H54 (cell line): ENCODE measurements around the gene GLCCI1.
"Not testable (repeated sequence)": the region's sequence is repeated elsewhere in the genome, so short reads cannot be mapped to it uniquely, and the experiment has no call there.

ENCODE experiments used
- DNase-seq: peaks from one replicate; pipeline ENCODE4 v3.0.0; 2011; ENCODE audit warnings: low spot score, mixed read lengths; ENCODE audit not compliant: insufficient read length
- FAIRE-seq: peaks from 3 replicates; lab custom pipeline; 2011; peaks lifted over from hg19 to GRCh38; lab: Jason Lieb, UNC
- POLR2A ChIP-seq: IDR thresholded peaks from 2 replicates; pipeline ENCODE4 v1.6.1; 2011; ENCODE audit warnings: low read depth, mild to moderate bottlenecking, low read length

The GLCCI1 gene

DNA sequence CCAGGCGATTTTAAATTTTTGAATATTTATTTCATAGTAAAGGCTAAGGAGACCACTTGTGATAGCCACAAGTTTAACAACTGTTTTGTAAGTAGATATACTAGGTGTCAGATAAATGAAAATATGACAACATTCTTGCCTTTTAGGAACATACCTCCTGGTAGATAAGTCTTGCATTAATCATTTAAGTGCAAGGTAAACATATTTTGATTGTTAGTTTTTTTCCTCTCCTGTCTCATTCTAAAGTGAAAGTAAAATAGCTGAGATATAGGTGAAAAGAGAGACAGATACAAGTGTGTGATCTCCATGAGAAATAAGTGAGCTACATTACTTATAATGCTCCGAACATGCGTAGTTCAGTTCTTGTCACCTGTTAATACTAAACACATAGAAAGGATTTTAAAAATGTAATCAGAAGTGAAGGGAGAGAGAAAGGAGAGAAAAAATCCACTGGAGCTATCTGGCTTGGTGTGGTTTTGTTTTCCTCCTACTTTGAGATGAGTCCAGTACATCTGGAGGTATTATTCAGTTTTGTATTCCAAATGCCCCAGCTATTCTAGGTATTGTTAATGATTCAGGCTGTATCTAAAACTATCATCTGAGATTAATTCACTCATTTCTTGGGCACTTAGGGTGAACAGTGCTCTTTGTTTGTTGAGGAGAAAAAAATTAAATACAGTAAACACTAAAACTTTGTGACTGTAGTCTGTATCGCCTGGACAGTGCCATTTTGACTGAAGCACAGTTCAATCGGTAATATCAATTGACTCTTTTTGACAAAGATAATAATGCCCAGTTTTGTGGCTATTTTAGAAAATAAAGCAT, 21.2 kb downstream of the GLCCI1 start:
- DNase-seq (no peak), FAIRE-seq (peak; percentile 88)
- TF ChIP-seq POLR2A, result no peak

DNA sequence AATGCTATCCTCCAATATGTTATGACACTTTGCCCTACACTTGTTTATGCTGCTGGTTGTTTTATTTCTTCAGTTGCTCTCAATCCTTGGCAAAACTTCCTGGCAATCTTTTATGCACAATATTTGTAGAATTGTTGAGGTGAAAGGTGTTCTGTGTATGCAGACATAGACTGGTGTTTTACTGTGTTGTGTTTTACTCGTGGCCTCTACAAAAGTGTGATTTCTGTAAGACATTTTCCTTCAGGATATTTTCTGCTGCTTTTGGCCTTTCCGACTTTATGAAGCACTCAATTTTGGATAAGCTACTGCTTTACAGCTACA, 21.8 kb downstream of the GLCCI1 start:
- TF ChIP-seq POLR2A, result no peak

DNA sequence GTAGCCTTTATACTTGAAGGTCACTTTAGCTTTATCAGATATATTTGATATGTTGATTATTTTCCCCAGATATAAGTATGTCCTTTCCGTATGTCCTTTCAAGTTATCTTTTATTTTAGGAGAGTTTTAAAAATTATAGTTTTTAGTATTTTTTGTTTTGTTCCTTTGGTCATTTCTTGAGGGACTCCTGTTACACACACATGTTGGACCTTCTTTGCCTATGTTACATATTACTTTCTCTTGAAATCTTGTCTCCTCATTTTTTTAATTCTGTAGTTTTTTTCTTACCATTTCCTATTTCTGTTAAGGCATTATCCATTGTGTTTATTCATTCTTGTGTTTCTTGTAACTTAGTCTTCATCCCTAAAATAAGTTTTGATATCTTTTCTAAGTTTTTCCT, 23.9 kb downstream of the GLCCI1 start:
- DNase-seq (no peak), FAIRE-seq (peak; percentile 48)
- no peak for TF ChIP-seq POLR2A

More for the DNA sequence above, 21.8 kb downstream of the GLCCI1 start:
- FAIRE-seq (no peak), DNase-seq (no peak)

DNA sequence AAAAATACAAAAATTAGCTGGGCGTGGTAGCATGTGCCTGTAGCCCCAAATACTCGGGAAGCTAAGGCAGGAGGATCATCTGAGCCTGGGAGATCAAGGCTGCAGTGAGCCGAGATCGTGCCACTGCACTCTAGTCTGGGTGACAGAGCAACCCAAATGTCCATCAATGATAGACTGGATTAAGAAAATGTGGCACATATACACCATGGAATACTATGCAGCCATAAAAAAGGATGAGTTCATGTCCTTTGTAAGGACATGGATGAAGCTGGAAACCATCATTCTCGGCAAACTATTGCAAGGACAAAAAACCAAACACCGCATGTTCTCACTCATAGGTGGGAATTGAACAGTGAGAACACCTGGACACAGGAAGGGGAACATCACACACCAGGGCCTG, 26.8 kb downstream of the GLCCI1 start:
- DNase-seq, FAIRE-seq: not testable (repeated sequence)

DNA sequence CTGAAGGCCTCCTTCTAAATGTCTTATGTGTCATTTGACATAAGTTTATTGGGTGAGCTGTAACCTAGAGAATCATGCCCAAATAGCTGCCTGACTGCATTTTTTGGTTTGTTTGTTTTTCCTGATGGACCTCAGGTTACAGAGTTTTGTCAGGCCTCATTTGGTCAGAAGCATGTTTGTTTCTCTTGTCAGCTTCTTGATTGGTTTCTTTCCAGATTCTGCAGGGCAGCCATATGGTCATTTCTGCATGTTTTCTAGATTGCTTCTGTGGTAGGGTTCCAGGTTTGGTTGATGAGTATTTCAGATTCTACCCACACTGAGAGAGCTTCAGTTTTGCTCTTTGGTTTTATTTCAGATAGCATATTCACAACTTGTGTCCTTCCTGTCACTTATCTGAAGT, 28.0 kb downstream of the GLCCI1 start:
- FAIRE-seq (peak; percentile 88), DNase-seq (no peak)
- TF ChIP-seq POLR2A, result no peak

DNA sequence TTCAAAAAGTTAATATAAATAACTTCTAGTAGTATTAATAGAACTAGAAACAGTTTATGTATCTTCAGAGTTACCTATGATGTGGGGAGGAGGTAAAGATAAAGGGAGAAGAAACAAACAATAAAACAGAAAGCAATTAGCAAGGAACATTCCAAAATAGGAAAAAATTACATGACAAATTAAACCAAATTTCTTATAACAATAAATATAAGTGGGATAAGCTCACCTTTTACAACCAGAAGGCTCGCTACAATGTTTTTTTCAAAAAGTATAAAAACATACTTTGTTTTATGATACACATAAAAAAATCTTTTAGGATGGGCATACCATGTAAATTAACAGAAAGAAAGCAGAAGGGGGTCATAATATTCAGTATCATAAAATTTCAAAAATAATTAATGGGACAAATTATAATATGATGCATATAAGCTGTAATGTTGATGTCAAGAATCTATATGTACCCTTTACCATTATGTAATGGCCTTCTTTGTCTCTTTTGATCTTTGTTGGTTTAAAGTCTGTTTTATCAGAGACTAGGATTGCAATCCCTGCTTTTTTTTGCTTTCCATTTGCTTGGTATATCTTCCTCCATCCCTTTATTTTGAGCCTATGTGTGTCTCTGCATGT, 31.8 kb downstream of the GLCCI1 start:
- no peak for DNase-seq
- TF ChIP-seq POLR2A, result no peak
- FAIRE-seq, result no peak

DNA sequence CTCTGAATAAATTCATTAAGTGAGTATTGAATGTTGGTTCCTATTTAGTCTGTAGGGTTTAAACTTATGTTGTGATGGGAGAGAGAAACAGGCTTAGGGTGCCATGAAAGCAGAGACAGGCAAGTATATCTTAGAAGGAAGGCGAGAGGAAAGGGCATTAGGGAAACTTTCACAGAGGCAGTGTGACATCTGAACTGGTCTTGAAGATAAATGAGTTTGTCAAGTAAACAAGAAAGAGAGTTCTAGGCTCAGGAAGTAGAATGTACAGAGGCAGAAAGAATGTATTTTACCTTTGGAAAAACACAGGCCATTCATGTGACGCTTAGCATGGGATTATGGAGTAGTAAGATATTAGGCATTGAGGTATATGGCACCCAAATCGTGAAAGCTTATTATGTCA, 34.5 kb downstream of the GLCCI1 start:
- FAIRE-seq (peak; percentile 33), DNase-seq (no peak)
- TF ChIP-seq POLR2A, result no peak

DNA sequence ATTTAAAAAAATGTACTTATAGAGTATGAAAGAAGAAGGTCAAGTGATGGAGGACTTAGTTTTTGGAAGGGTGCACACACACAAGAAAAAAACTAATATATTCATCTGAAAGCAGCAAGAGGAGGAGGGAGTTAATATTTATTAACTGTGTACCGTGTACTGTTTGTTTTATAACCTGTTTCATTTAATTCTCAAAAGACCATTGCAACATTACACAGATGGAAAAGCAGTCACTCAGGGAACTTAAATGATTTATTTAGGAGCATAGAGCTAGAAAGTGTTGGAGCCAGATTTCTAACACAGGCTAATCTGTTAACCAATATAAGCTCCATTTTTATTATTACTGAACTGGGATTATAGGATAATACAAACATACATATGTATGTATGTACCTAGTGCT, 36.7 kb downstream of the GLCCI1 start:
- FAIRE-seq (no peak), DNase-seq (no peak)
- no peak for TF ChIP-seq POLR2A

DNA sequence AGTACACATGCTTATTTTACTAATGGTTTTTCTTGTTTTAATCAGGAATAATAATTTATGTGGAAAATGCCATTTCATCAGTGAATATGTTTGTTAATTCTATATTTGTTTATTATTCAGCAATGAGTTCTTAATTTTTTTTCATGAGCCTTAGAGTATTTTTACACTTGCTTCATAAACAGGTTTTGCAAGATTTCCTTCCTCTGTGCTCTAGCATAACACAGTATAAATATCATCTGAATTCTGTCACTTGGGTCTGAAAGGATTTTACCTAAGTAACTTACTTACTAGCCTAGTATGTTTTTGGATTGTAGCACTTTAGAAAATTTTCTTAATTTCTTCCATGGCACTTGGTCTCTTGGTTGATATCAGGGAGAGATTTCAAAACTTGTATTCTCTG, 45.8 kb downstream of the GLCCI1 start:
- DNase-seq (no peak), FAIRE-seq (peak; percentile 41)
- TF ChIP-seq POLR2A, result no peak

DNA sequence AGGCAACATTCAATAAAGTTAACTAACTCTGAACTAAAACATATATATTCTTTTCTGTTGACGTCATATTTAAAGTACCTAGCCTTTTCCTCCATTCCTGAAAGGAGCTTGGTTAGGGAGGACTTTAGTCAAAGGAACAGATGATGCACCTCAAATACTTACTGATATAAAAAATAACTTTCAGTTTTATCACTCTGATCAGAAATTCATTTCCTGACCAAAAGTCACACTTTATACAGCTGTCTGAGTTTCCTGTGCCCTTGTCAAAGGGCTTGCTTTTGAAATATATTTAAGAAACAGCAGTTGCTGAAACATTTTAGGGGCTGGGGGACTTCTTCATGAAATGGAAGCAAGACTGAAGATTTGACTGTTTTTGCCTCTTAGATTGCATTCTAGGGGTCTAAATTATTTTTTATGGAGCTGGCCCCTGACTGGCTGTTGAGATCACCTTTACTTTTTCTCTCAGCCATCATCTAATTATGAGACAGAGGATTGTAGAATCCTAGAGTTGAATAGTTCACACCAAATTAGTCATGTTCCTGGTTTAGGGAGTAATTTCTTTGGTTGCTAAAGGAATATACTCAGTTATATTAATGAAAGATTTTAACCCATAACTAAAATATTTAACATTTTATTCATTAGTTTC, 46.6 kb downstream of the GLCCI1 start:
- TF ChIP-seq POLR2A, result no peak
- DNase-seq, result no peak
- FAIRE-seq, result peak; percentile 88

DNA sequence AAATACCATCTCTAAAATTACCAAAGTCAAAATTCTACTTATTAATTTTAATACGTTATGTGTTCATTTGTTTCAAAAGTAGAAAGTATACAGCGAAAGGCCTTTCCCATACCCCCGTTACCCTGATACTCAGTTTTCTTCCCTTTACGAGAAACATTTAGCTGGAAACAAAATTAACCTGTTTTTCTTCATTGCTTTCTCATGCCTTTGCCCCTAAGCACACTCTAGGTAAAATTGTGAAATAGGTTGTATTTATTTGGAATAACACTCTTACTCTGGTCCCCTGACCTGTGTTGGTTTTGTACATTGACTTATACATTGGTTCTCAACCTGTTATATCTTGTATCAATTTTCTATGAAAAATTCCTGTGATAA, 47.1 kb downstream of the GLCCI1 start:
- FAIRE-seq (peak; percentile 55), DNase-seq (no peak)
- no peak for TF ChIP-seq POLR2A

DNA sequence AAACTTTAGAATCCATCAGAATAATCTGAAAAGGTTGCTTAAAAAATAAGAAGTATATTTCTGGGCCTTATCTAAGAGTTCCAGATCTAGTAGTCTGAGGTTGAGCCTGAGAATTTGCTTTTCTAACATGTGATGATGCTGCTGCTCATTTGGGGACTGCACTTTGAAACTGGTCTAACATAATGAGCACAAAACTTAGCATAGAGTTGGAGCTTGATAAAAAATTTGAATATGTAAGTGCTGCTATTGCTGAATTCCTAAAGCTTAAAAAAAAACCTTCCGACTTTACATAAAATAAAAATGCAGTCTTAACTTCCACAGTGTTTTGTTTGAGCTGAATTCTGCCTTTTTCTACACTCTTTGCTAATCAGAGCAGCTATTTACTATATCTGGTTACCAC, 48.8 kb downstream of the GLCCI1 start:
- FAIRE-seq, result no peak
- DNase-seq, result no peak
- TF ChIP-seq POLR2A, result no peak

DNA sequence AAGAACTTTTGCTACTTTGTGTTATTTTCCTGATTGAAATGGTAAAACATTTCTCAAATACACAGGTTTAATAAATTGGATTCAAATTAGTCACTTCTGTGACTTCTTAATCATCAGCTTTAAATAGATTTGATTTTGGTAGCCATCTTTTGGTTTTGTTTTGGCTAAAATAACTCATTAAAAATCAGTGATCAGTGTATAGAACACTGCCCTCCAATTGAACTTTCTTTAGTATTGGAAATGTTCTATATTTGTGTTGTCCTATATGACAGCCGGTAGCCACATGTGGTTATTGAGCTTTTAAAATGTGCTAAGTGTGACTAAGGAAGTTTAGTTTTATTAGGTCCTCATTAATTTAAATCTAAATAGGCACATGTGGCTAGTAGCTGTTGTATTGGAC, 50.4 kb downstream of the GLCCI1 start:
- DNase-seq (no peak), FAIRE-seq (no peak)
- TF ChIP-seq POLR2A, result no peak

DNA sequence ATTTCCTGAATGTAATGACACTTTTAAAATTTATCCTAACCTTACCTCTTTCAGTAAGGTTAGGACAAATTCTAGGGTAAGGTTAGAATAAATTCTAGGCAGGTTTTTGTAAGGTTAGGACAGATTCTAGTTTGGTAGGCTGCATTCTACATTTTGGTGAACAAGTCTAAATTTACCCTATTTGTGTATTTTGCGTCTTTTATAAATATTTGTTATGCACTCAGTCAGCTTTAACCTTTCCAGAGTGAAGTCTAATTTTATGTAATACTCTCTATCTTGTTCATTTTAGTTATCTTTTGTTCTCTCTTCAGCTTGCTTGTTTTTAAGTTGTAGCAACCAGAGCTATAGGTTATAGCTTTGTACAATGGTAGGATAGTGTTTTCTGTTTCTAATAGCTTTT, 54.0 kb downstream of the GLCCI1 start:
- peak; percentile 68 for FAIRE-seq
- no peak for DNase-seq
- no peak for TF ChIP-seq POLR2A
